HL-60/S4 treated with phorbol 12-myristate 13-acetate at 8.2 ng/mL for 4 days and 3 days (cell line): Measurements from ENCODE around the gene ACOXL.

Experiments
- in situ Hi-C: fragments of 300-500 bp; cut with MboI; formaldehyde crosslinking; loops from 2 replicates; pipeline ENCODE4 v1.15.0; 2022; ENCODE audit warnings: low sequenced_read_pairs

The ACOXL gene

DNA sequence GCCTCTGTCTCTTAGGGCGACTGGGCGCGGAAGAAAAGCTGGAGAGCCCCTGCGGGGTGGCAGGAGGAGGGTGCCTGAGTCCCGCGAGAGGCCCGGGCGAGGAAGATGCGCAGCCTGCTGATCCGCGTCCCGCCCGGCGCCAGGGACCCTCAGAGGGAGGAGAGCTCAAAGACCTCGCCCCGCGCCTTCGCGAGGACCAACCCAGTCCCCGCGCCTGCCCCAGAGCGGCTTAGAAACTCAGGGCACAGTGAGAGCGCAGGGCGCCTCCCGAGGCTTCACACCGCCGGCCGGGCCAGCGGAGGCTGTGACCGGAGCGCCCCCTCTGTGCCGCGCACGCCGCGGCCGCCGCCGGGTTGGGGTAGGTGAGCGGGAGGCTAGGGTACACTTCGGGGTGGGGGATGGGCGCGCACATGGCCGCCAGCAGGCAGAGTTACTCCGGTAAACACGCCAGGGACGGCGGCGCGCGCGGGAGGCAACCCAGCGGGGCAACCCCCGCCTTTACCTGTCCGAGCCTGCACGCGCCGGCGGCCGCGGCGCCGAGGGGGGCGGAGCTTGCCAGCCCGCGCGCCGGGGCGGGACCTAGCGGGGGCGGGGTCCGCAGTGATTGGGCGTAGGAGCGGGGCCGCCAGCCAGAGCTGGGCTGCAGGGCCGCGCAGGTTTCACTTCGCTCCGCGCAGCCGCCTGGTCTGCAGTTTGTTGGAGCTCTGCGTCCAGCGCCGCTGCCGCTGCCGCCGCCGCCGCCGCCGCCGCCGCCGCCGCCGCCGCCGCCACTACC is 388.1 kb downstream of the ACOXL start, which contains the start of gene BCL2L11:
BCL2L11 (plus strand) TSS at position 662 of the 775 bp plus-strand sequence. CDS start 2,832 bp downstream, outside the sequence.
- in situ Hi-C loops = loop anchor here (25.0 kb wide), 2 partner anchors 308 to 592 kb away; no protein-coding TSS in a partner anchor

DNA sequence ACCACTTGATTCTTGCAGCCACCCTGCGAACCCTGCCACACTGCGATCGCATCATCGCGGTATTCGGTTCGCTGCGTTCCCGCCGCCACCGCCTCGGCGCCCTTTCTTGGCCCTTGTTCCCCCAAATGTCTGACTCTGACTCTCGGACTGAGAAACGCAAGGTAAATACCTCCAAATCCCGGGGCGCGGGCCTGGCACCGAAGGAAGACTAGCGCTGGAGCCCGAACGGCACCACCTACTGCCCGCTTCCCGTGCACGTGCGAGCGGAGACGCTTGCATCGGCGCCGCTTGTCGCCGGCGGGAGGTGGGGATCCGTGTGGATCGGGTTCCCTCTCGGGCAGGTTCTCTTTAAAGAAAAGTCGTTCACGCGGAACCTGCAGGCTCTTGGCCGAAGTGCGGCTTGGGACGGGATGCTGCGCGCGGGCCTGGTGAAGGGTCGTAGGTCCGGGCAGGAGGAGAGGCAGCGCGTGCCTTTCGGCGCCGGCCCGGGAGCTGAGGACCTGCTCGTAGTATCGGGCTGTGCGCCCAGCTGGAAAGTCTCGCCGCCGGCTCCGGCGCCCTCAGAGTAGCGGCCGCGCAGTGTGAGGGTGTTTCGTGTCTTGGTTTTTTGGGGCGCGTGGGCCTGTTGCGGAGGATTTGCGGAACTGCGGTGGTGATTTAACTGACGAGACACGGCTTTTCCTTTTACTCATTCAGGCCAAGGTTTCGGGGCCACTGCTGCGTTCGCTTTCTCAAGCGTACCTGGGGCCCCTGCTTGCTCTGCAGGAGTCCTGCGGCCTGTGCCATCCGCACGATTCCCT is 388.9 kb downstream of the ACOXL start:
- in situ Hi-C loops = loop anchor here (25.0 kb wide), 2 partner anchors 309 to 591 kb away; no protein-coding TSS in a partner anchor

DNA sequence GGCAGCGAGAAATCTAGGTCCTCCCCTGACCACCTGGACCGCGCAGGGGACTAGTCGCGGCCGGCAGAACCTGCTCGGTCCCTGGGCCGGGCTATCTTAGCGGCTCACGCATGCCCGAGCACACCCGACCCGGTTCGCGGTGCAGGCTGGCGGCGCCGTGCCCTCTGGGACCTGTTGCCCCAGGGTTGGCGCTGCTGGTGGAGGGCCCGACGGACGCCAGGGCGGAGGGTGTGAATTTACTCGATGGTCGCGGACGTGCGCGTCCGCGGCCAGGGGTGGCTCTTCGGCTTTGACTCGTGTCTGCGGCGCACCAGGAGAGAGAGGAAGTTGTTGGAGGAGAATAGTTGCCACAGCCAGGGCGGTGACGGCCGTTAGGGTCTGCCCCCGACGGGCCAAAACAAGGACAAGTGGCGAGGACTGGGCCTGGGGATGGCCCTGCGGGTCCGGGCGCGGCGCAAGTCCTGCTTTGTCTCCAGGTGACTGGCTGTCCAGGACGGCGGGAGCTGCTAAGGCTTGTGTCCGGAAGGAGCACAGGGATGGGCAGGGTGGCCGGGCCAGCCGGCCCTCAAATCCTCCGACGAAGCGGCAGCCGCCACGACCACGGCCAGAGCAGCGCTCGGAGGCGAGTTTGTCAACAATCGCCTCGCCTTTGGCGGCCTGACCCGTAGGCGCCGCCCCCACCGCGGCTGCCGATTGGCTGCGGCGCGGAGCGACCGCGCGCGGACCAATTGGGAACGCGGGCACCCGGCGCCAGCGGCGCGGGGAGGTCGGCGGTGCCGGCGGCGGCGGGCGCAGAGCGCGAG is 389.7 kb downstream of the ACOXL start:
- in situ Hi-C loops = loop anchor here (25.0 kb wide), 2 partner anchors 310 to 590 kb away; no protein-coding TSS in a partner anchor

DNA sequence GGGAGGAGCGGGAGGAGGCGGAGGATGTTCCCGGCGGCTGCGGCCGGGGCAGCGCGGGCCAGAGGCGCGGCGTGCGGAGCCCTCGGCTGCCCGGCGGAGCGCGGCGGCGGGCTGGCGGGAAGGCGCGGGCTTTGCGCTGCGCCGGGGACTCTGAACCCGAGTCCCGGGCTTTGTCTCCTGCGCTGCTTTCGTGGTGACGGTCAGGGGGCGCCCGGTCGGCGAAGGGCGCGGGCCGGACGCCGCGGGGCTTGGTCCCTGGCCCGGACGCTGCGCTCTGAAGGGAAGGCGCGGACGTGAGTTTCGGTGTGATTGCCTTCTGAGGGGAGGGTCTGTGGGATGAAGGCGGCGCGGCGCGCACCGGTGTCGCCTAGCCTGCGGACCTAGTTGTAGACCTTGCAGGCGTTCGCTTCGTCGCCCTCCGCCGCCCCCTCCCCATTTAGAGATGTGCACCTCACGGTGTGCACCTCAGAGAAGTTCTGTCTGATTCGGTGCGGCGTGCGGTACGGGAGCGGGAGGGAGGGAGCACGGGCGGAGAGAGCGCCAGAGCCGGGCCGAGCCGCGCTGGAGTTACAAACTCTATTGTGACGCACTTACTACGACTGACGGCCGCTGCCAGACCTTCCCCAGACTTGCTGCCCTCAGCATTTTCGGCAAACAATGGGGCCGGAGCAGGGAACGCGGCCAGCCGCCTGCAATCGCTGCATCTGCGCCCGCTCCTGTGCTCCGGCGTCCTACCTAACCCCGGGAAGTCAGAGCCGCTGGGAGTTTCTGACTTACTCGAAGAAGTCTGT is 390.5 kb downstream of the ACOXL start:
- in situ Hi-C loops = loop anchor here (25.0 kb wide), 2 partner anchors 311 to 589 kb away; no protein-coding TSS in a partner anchor

- in situ Hi-C loops = loop anchor here (25.0 kb wide), 2 partner anchors 311 to 589 kb away; no protein-coding TSS in a partner anchor
Observed at GRCh38 chr2:111123751-111124150, 391.4 kb downstream of the ACOXL start.

- in situ Hi-C loops = no loop called here
Observed at GRCh38 chr2:111126581-111126980, 394.2 kb downstream of the ACOXL start.

DNA sequence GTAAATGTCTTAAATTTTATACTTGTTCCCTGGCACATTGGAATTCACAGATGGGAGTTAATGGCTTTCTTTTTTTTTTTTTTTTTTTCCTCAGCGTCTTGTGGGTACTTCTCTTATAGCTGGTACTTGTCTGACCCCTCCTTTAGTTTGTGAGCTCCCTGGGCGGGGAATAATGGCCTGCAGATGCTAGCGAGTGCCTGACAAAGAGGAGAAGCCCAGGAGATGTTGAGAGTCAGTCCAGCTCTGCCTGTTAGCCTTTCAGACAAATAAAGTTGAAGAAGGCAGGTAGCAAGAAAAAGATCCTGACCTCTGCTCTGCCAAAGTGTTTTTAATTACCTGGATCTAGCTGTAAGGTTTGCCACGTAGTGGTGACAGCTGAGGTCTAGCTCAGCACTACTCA is 395.0 kb downstream of the ACOXL start:
- in situ Hi-C loops = no loop called here

- in situ Hi-C loops = no loop called here
Observed at GRCh38 chr2:111128096-111128495, 395.7 kb downstream of the ACOXL start.

DNA sequence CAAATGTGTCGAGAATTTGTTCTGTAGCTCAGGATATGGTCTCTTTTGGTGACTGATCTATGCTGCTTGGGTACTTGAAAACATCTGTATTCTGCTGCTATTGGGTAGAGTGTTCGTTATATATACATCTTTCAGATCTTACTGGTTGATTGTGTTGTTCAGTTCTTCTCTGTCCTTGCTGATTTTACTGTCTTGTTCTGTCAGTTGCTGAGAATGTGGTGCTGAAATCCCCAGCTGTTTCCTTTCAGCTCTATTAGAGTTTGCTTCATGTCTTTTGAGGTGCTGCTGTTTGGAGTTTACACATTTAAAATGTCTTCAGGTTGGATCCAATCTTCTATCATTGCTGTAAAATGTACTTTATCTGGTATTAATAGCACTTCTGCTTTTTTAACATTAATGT is 401.2 kb downstream of the ACOXL start:
- in situ Hi-C loops = no loop called here

DNA sequence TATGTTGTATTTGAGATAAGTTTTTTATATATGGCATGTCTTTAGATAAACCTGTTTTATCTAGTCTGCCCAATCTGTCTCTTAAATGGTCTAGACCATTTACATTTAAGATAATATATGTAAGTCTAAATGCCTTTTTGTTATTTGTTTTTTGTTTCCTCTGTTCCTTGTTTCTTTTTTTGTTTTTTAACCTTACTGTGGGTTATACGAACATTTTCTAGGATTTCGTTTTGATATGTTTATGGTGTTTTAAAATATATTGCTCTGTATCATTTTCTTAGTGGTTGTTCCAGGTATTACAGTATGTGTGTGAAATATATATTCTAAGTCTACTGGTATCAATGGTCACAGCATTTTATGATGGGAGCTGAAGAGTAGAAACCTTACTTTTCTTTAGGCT is 401.7 kb downstream of the ACOXL start:
- in situ Hi-C loops = no loop called here

DNA sequence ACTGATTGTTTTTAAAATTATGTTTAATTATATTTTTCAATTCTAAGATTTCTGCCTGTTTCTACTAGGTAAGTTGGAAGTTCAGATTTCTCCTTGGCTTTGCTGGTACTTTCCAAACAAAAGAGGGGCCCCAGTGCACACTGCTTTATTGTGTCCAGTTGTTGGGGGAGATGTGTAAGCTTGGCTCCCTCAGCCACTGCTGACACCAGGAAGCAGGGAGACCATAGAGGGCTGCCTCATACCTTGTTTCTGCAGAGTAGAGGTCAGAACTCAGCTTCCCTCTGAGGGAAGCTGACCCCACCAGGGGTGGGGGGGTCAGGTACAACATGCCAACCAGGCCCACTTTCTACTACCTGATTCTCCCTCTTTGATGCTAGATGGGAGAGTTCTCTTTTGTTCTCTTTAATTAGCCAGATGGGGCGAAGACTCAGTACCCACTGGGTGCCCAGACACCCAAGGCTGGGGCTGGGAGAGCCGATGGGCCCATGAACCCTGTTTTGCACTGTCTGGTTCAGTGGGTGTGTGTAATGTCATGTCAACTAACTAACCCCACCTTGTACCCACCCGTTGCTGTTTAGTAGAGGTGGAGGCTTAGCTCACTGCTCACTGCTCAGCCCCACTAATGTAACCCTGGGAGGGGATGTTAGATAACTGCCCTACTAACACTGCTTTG is 403.0 kb downstream of the ACOXL start:
- in situ Hi-C loops = no loop called here

DNA sequence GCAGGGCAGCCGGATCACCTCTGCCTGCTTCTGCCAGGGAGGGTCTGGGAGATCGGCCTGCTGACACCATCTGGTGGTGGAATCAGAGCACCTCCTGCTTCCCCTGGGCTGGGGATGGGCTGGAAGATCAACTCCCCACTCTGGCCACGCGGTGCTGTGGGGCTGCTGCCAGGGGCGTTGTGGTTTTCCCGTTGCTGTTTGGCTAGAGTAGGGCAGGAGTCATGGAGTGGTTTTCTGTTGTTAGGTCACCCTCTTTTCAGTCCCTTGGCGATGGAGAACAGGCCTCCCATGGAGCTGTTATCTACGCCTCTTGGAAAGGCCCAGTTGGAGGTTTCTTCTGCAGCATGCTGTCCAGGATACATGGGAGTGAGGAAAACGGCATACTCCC is 403.5 kb downstream of the ACOXL start:
- in situ Hi-C loops = no loop called here

DNA sequence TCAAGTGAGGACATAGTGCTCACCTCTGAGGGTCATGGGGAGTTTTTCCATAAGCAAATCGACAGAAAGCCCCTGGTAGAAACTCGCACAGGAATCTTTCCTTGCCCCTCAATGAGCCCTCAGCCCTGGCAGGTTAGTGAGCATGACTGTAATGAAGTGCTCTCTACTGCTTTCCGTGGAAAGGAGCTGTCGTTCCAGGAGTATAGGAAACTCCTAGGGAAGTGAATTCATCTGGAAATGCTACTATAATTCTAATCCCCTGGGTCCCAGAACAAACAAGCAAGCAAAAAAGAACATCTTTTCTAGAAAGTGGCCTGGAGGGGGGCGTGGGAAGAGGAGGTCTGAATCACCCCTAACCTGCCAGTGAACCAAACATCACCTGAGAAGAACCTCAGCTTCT is 406.5 kb downstream of the ACOXL start:
- in situ Hi-C loops = no loop called here

GRCh38 chr2:111139637-111140317 is 407.4 kb downstream of the ACOXL start:
- in situ Hi-C loops = no loop called here

DNA sequence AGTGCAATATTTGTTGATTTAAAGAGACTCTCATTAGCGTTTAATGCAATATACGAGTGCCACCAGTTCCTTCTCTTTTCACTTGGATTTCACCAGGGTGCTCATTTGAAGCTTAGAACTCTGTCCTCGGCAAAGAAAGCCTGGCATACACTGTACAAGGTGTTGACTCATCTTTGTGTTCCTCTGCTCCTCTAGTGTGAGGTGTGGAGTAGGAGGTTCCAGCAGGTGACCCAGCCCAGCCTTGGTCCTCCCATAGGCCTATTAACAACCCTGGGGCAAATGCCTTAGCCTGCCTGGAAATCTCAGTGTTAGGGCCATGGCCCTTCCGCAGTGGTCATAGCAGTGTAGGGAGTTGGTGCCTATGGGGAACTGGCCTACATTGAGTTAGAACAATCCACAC is 408.4 kb downstream of the ACOXL start:
- in situ Hi-C loops = no loop called here

DNA sequence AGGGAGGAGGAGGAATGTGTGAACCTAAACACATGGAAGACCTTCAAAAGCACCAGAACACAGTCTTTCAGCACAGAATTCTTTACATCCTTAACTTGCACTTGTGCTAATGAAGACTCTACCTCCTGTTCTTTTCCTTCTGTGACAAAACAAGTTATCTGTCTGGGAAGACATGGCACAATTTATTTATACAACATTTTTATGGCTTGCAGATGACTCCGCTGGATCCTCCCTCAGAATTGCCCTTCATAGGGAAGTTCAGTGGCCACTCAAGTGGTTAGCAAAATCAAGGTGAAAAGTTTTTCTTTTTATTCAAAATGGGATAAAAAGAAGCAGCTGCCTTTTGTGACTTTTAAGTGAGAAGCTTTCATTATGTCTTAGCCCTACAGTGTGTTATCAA is 409.7 kb downstream of the ACOXL start:
- in situ Hi-C loops = no loop called here

DNA sequence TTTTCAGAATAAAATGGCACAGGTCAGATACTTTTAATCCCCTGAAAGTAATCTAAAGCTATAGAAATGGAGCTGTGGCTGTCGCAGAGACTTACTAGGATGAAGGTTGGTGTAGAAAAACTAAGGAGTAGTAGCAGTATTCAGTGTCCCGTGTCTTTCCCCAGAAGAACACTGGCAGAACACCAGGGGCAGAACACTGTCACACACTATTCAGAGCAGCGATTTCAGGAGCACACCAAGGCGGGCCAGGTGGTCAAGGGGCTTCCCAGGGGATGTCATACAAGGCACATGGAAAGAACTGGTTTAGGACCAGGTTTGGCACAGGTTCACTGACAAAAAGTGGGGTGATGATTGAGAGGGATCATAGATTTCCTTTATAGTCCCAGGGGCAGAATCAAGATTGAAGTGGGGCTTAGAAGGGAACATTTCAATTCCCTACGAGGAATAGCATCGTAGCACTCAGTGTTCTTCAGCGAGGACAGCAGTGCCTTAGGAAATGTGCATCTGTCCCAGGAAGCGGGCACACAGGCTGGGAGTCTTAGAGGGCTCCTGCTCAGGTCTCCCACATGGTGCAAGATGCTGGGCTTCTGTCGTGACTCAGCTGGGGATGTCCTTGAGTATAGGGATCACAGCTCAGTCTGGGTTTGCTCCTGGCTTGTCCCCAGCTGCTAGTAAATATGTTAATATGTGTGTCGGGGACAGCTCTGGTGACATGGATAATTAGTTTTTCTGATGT is 410.9 kb downstream of the ACOXL start:
- in situ Hi-C loops = no loop called here

GRCh38 chr2:111143843-111144198 is 411.4 kb downstream of the ACOXL start:
- in situ Hi-C loops = no loop called here
